Measurements from ENCODE around the gene BTG1.

BTG1 gene

GRCh38 chr12:92134638-92135274, 10.9 kb downstream of the BTG1 start:
- FAIRE-seq (no peak), DNase-seq (ENCODE audit: insufficient read length, low spot score) (no peak)

GRCh38 chr12:92133795-92134637, 11.6 kb downstream of the BTG1 start:
- peak; percentile 83 for FAIRE-seq
- no peak for DNase-seq (ENCODE audit: insufficient read length, low spot score)

GRCh38 chr12:92133171-92133570, 12.5 kb downstream of the BTG1 start:
- FAIRE-seq (peak; percentile 49), DNase-seq (ENCODE audit: insufficient read length, low spot score) (no peak)

- peak; percentile 76 for FAIRE-seq
Measured at GRCh38 chr12:92132288-92132687, 13.4 kb downstream of the BTG1 start.

GRCh38 chr12:92130999-92131398, 14.6 kb downstream of the BTG1 start:
- FAIRE-seq, result no peak

More at GRCh38 chr12:92132288-92132687, 13.4 kb downstream of the BTG1 start:
- DNase-seq (ENCODE audit: insufficient read length, low spot score), result no peak

GRCh38 chr12:92129609-92130008, 16.0 kb downstream of the BTG1 start:
- DNase-seq (ENCODE audit: insufficient read length, low spot score), result no peak
- FAIRE-seq, result no peak

More at GRCh38 chr12:92130999-92131398, 14.6 kb downstream of the BTG1 start:
- no peak for DNase-seq (ENCODE audit: insufficient read length, low spot score)

GRCh38 chr12:92128612-92129011, 17.0 kb downstream of the BTG1 start:
- no peak for FAIRE-seq

GRCh38 chr12:92124689-92125029, 21.0 kb downstream of the BTG1 start:
- DNase-seq (ENCODE audit: insufficient read length, low spot score) (no peak), FAIRE-seq (no peak)

More at GRCh38 chr12:92128612-92129011, 17.0 kb downstream of the BTG1 start:
- no peak for DNase-seq (ENCODE audit: insufficient read length, low spot score)

- DNase-seq (ENCODE audit: insufficient read length, low spot score) (no peak), FAIRE-seq (peak; percentile 86)
Measured at GRCh38 chr12:92123780-92124688, 21.6 kb downstream of the BTG1 start.

GRCh38 chr12:92122941-92123779, 22.5 kb downstream of the BTG1 start:
- FAIRE-seq (no peak), DNase-seq (ENCODE audit: insufficient read length, low spot score) (no peak)

- FAIRE-seq, result no peak
- no peak for DNase-seq (ENCODE audit: insufficient read length, low spot score)
Measured at GRCh38 chr12:92121826-92122225, 23.8 kb downstream of the BTG1 start.

GRCh38 chr12:92118826-92119536, 26.7 kb downstream of the BTG1 start:
- FAIRE-seq, result no peak
- no peak for DNase-seq (ENCODE audit: insufficient read length, low spot score)

- DNase-seq (ENCODE audit: insufficient read length, low spot score) (no peak), FAIRE-seq (no peak)
Measured at GRCh38 chr12:92114834-92115233, 30.8 kb downstream of the BTG1 start.

- peak; percentile 44 for FAIRE-seq
- DNase-seq (ENCODE audit: insufficient read length, low spot score), result no peak
Measured at GRCh38 chr12:92111256-92111655, 34.4 kb downstream of the BTG1 start.

- no peak for FAIRE-seq
- DNase-seq (ENCODE audit: insufficient read length, low spot score), result no peak
Measured at GRCh38 chr12:92110083-92110640, 35.5 kb downstream of the BTG1 start.

GRCh38 chr12:92109613-92110012, 36.0 kb downstream of the BTG1 start:
- no peak for DNase-seq (ENCODE audit: insufficient read length, low spot score)
- no peak for FAIRE-seq

- no peak for FAIRE-seq
- no peak for DNase-seq (ENCODE audit: insufficient read length, low spot score)
Measured at GRCh38 chr12:92108651-92109050, 37.0 kb downstream of the BTG1 start.

GRCh38 chr12:92107621-92108131, 38.0 kb downstream of the BTG1 start:
- DNase-seq (ENCODE audit: insufficient read length, low spot score) (no peak), FAIRE-seq (no peak)

GRCh38 chr12:92107094-92107493, 38.6 kb downstream of the BTG1 start:
- FAIRE-seq, result no peak
- no peak for DNase-seq (ENCODE audit: insufficient read length, low spot score)
